ENCODE data around the gene TTC31.

DNA sequence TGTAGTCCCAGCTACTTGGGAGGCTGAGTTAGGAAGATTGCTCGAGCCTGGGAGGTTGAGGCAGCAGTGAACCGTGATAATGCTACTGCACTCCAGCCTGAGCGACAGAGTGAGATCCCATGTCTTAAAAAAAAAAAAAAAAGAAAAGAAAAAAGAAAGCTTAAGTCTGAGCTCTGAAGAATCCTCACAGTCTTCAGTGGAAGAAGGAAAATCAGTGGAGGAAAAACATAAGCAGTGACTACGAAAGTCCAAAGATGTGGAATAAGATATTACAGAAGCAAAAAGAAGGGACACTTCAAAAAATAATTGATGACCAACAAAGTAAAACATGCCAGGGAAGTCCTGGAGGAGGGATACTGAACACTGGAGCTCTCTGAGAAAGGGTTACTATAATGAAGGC lies 27.4 kb downstream of the TTC31 start:
- TF ChIP-seq POLR2A (IDR thresholded peaks at IDR 0.05; ENCODE audit: low read length) (no peak), GATA1 (IDR thresholded peaks at IDR 0.05; ENCODE audit: low read depth, low read length) (no peak)
